Measurements from ENCODE around the gene GNG3.

GRCh38 chr11:62666259-62666926 lies 41.1 kb upstream of the GNG3 start:
- TF ChIP-seq CTCF (IDR thresholded peaks at IDR 0.05), result no peak
- no peak for TF ChIP-seq POLR2A (IDR thresholded peaks at IDR 0.05)

Data from prostate gland (tissue), 2 donors.